ENCODE measurements around the gene BCCIP.

GRCh38 chr10:125845617-125846016, 22.3 kb downstream of the BCCIP start:
- TF ChIP-seq, protein P1, sequence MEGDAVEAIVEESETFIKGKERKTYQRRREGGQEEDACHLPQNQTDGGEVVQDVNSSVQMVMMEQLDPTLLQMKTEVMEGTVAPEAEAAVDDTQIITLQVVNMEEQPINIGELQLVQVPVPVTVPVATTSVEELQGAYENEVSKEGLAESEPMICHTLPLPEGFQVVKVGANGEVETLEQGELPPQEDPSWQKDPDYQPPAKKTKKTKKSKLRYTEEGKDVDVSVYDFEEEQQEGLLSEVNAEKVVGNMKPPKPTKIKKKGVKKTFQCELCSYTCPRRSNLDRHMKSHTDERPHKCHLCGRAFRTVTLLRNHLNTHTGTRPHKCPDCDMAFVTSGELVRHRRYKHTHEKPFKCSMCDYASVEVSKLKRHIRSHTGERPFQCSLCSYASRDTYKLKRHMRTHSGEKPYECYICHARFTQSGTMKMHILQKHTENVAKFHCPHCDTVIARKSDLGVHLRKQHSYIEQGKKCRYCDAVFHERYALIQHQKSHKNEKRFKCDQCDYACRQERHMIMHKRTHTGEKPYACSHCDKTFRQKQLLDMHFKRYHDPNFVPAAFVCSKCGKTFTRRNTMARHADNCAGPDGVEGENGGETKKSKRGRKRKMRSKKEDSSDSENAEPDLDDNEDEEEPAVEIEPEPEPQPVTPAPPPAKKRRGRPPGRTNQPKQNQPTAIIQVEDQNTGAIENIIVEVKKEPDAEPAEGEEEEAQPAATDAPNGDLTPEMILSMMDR (IDR thresholded peaks at IDR 0.05 in 8 of 11, conservative IDR thresholded peaks at IDR 0.05 in 3 of 11): no peak
- TF ChIP-seq POLR2A (IDR thresholded peaks at IDR 0.05): no peak
